CD14-positive monocyte (primary cell): ENCODE measurements around the gene SBF1. TPM values are rescaled to one million over a fixed set of nuclear protein-coding genes. Genes with fewer than 3 reads are reported as not detected.

ENCODE experiments used
- DNase-seq, 3 donors: peaks; one replicate each; pipeline ENCODE4 v3.0.0-alpha.2; 2011 to 2022
- H2AFZ ChIP-seq: 2 replicates; pipeline ENCODE4 v1.6.0; 2012; ENCODE audit warnings: mild to moderate bottlenecking, low read depth, low read length, inconsistent platforms; ENCODE audit not compliant: insufficient read depth, poor library complexity, severe bottlenecking
- H3K27ac ChIP-seq, 2 donors: 1 replicate in 1 of 2; 2 replicates in 1 of 2; pipeline ENCODE4 v1.5.1; 2012 to 2013; ENCODE audit warnings: low read length in 2 of 2, control low read depth in 1 of 2, inconsistent platforms in 1 of 2, low read depth in 1 of 2, mild to moderate bottlenecking in 1 of 2
- H3K27me3 ChIP-seq, 2 donors: one replicate each; pipeline versions ENCODE4 v1.6.0 to v1.6.1; 2011 to 2013; ENCODE audit warnings: low read length in 2 of 2; ENCODE audit not compliant: control insufficient read depth in 2 of 2, insufficient read depth in 2 of 2
- H3K36me3 ChIP-seq, 2 donors: replicated peaks in 1 of 2; 1 replicate in 1 of 2; 2 replicates in 1 of 2; pipeline versions ENCODE4 v1.5.1 to v1.6.1; 2012 to 2013; ENCODE audit warnings: low read length in 2 of 2, control low read depth in 1 of 2, inconsistent platforms in 1 of 2, mild to moderate bottlenecking in 1 of 2; ENCODE audit not compliant: insufficient read depth in 2 of 2, control insufficient read depth in 1 of 2
- H3K4me1 ChIP-seq, 2 donors: 1 replicate in 1 of 2; 2 replicates in 1 of 2; pipeline versions ENCODE4 v1.5.1 to v1.6.1; 2012 to 2013; ENCODE audit warnings: low read length in 2 of 2, control low read depth in 1 of 2, inconsistent platforms in 1 of 2, mild to moderate bottlenecking in 1 of 2, moderate library complexity in 1 of 2; ENCODE audit not compliant: insufficient read depth in 2 of 2, control insufficient read depth in 1 of 2
- H3K4me2 ChIP-seq: replicated peaks from 2 replicates; pipeline ENCODE3; 2012; ENCODE audit warnings: low read length, moderate library complexity, mild to moderate bottlenecking; ENCODE audit not compliant: poor library complexity, severe bottlenecking; ENCODE audit errors: extremely low read depth
- H3K4me3 ChIP-seq, 3 experiments: fragments of 200-600 bp in 1 of 3; sonication (generic) in 1 of 3; replicated peaks in 1 of 3; 1 replicate in 2 of 3; 2 replicates in 1 of 3; pipeline ENCODE4 v1.5.1; 2011 to 2013; ENCODE audit warnings: low read length in 3 of 3, mild to moderate bottlenecking in 3 of 3, control low read depth in 2 of 3, low read depth in 2 of 3, inconsistent platforms in 1 of 3, moderate library complexity in 1 of 3
- H3K79me2 ChIP-seq: 2 replicates; pipeline ENCODE4 v1.6.0; 2012; ENCODE audit warnings: mild to moderate bottlenecking, control low read depth, inconsistent platforms, low read length, moderate library complexity; ENCODE audit not compliant: insufficient read depth
- H3K9ac ChIP-seq: 2 replicates; pipeline ENCODE4 v1.6.0; 2017; ENCODE audit warnings: low read length, mild to moderate bottlenecking; ENCODE audit not compliant: insufficient read depth, poor library complexity, severe bottlenecking
- H3K9me3 ChIP-seq, 2 donors: replicated peaks in 1 of 2; 1 replicate in 1 of 2; 2 replicates in 1 of 2; pipeline versions ENCODE4 v1.5.1 to v1.6.1; 2012 to 2013; ENCODE audit warnings: low read length in 2 of 2, control low read depth in 1 of 2; ENCODE audit not compliant: control insufficient read depth in 1 of 2, insufficient read depth in 1 of 2
- H4K20me1 ChIP-seq: 2 replicates; pipeline ENCODE4 v1.6.0; 2012; ENCODE audit warnings: mild to moderate bottlenecking, low read length, control low read depth, moderate library complexity; ENCODE audit not compliant: insufficient read depth
- H3K27ac Mint-ChIP-seq, 7 donors: one replicate each; pipeline ENCODE4 v1.8.0; 2020; ENCODE audit warnings: mild to moderate bottlenecking in 7 of 7, mixed read lengths in 7 of 7, moderate library complexity in 6 of 7, inconsistent platforms in 2 of 7
- H3K27me3 Mint-ChIP-seq, 3 donors: one replicate each; pipeline ENCODE4 v1.8.0; 2021 to 2022; ENCODE audit warnings: low read depth in 3 of 3, mild to moderate bottlenecking in 3 of 3, mixed read lengths in 3 of 3, moderate library complexity in 3 of 3, inconsistent platforms in 1 of 3
- H3K36me3 Mint-ChIP-seq, 2 donors: one replicate each; pipeline ENCODE4 v1.8.0; 2020; ENCODE audit warnings: mixed read lengths in 2 of 2, inconsistent platforms in 1 of 2, mild to moderate bottlenecking in 1 of 2
- H3K4me1 Mint-ChIP-seq: one replicate; pipeline ENCODE4 v1.8.0; 2020; ENCODE audit warnings: mild to moderate bottlenecking, mixed read lengths
- H3K4me3 Mint-ChIP-seq, 2 donors: one replicate each; pipeline ENCODE4 v1.8.0; 2020; ENCODE audit warnings: mild to moderate bottlenecking in 2 of 2, mixed read lengths in 2 of 2, moderate library complexity in 1 of 2
- H3K9me3 Mint-ChIP-seq, 7 donors: one replicate each; pipeline ENCODE4 v1.8.0; 2020 to 2022; ENCODE audit warnings: mixed read lengths in 7 of 7, mild to moderate bottlenecking in 6 of 7, moderate library complexity in 6 of 7, inconsistent platforms in 2 of 7
- WGBS: methylation state at CpG from one replicate; pipeline ENCODE4 v1.1.5; 2013; ENCODE audit warnings: missing lambda C conversion rate; ENCODE audit not compliant: insufficient coverage; 5-methylcytosine and 5-hydroxymethylcytosine counted together
- intact Hi-C, 2 donors: fragments of 100-400 bp; cut with micrococcal nuclease; formaldehyde crosslinking; loops; one replicate each; pipeline versions ENCODE4 v1.15.0 to v1.15.1; 2023
- polyA minus RNA-seq: library from RNA; depleted of rRNA, polyadenylated mRNA; stranded (reverse); fragments of >200 nt; gene quantifications from 2 replicates; pipeline ENCODE4 v1.2.3, GENCODE V29; 2012
- polyA plus RNA-seq, 3 donors: library from polyadenylated mRNA; depleted of rRNA in 1 of 3; unstranded in 2 of 3; stranded (reverse) in 1 of 3; fragments of 300-500 nt in 2 of 3; fragments of >200 nt in 1 of 3; fragmentation: Illumina TruSeq in 2 of 3; gene quantifications; 1 replicate in 2 of 3; 2 replicates in 1 of 3; pipeline ENCODE4 v1.2.3, GENCODE V29; 2012 to 2021
- total RNA-seq, 12 experiments: library from RNA in 1 of 12; stranded (reverse) in 1 of 12; fragments of 120-200 nt in 1 of 12; gene quantifications; one replicate each; pipeline ENCODE4 v1.2.4 and lab custom pipeline; 2013 to 2026; ENCODE audit warnings: mixed read lengths in 6 of 12, inconsistent platforms in 1 of 12
- TF ChIP-seq, protein P1 (sequence below): fragments of 200-600 bp; IDR thresholded peaks from one replicate; pipeline ENCODE4 v1.8.0; 2022; ENCODE audit warnings: antibody characterized with exemption, mild to moderate bottlenecking

The SBF1 gene, protein sequence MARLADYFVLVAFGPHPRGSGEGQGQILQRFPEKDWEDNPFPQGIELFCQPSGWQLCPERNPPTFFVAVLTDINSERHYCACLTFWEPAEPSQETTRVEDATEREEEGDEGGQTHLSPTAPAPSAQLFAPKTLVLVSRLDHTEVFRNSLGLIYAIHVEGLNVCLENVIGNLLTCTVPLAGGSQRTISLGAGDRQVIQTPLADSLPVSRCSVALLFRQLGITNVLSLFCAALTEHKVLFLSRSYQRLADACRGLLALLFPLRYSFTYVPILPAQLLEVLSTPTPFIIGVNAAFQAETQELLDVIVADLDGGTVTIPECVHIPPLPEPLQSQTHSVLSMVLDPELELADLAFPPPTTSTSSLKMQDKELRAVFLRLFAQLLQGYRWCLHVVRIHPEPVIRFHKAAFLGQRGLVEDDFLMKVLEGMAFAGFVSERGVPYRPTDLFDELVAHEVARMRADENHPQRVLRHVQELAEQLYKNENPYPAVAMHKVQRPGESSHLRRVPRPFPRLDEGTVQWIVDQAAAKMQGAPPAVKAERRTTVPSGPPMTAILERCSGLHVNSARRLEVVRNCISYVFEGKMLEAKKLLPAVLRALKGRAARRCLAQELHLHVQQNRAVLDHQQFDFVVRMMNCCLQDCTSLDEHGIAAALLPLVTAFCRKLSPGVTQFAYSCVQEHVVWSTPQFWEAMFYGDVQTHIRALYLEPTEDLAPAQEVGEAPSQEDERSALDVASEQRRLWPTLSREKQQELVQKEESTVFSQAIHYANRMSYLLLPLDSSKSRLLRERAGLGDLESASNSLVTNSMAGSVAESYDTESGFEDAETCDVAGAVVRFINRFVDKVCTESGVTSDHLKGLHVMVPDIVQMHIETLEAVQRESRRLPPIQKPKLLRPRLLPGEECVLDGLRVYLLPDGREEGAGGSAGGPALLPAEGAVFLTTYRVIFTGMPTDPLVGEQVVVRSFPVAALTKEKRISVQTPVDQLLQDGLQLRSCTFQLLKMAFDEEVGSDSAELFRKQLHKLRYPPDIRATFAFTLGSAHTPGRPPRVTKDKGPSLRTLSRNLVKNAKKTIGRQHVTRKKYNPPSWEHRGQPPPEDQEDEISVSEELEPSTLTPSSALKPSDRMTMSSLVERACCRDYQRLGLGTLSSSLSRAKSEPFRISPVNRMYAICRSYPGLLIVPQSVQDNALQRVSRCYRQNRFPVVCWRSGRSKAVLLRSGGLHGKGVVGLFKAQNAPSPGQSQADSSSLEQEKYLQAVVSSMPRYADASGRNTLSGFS (N-terminal part only)
- total RNA-seq (2013): 32.9 TPM
- 10 to 100 TPM in 1 of 3 donors, 1 to 10 TPM in 2; 4.0 to 45.9 (median 6.2) TPM for polyA plus RNA-seq
- 38.0 and 39.9 TPM in 2 replicates for polyA minus RNA-seq
- 81.1 to 149 (median 107) reads per million in 11 experiments for total RNA-seq (lab: John Stamatoyannopoulos, UW)

GRCh38 chr22:50474710-50475651 is at the start of gene SBF1:
Gene SBF1 (minus strand): TSS chr22:50475035. CDS start chr22:50474840, 195 bp downstream.
- Histone ChIP-seq H3K36me3 (no peaks in the 10 kb centered on the region), H2AFZ (peak within 1 kb of the TSS; percentile 98), H3K4me3 (peak within 1 kb of the TSS; percentile 45 to 85 (median 49)), H3K9ac (peak within 1 kb of the TSS; percentile 76), H3K9me3 (no peaks in the 10 kb centered on the region), H3K79me2 (peaks cover 44% of the 10 kb centered on the region), H3K4me2 (peak within 1 kb of the TSS; percentile 98), H3K27me3 (peaks cover 0 to 16% of the 10 kb centered on the region in 2 donors), H3K4me1 (peaks cover 40 to 51% of the 10 kb centered on the region in 2 donors), H4K20me1 (peaks cover 44% of the 10 kb centered on the region), H3K27ac (peak within 1 kb of the TSS in 1 of 2 donors; percentile 71)
- peak within 1 kb of the TSS; percentile 90 to 97 for H3K4me3 Mint-ChIP-seq
- H3K36me3 Mint-ChIP-seq: peaks cover 2 to 8% of the 10 kb centered on the region in 2 donors
- H3K9me3 Mint-ChIP-seq: peaks cover 0 to 2% (median 0%) of the 10 kb centered on the region in 7 donors
- intact Hi-C loops: loop anchor here in 1 of 2 donors (5.0 kb wide), 1 partner anchor 147 kb away; no protein-coding TSS in a partner anchor
- H3K4me1 Mint-ChIP-seq: peaks cover 46% of the 10 kb centered on the region
- H3K27ac Mint-ChIP-seq: peak within 1 kb of the TSS in 6 of 7 donors; percentile 52 to 88 (median 72)
- under 1% methylated on average over 96 of the region's 97 CpGs for WGBS
- TF ChIP-seq, protein P1, sequence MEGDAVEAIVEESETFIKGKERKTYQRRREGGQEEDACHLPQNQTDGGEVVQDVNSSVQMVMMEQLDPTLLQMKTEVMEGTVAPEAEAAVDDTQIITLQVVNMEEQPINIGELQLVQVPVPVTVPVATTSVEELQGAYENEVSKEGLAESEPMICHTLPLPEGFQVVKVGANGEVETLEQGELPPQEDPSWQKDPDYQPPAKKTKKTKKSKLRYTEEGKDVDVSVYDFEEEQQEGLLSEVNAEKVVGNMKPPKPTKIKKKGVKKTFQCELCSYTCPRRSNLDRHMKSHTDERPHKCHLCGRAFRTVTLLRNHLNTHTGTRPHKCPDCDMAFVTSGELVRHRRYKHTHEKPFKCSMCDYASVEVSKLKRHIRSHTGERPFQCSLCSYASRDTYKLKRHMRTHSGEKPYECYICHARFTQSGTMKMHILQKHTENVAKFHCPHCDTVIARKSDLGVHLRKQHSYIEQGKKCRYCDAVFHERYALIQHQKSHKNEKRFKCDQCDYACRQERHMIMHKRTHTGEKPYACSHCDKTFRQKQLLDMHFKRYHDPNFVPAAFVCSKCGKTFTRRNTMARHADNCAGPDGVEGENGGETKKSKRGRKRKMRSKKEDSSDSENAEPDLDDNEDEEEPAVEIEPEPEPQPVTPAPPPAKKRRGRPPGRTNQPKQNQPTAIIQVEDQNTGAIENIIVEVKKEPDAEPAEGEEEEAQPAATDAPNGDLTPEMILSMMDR: no peak
- DNase-seq: peak; percentile 86 to 91 (median 90)
- peaks cover 20 to 41% (median 30%) of the 10 kb centered on the region in 3 donors for H3K27me3 Mint-ChIP-seq
